CD14-positive monocyte (primary cell): ENCODE data around the gene HLA-F. TPM values are rescaled to one million over a fixed set of nuclear protein-coding genes. Genes with fewer than 3 reads are reported as not detected.

ENCODE experiments used
- DNase-seq, 3 donors: peaks; one replicate each; pipeline ENCODE4 v3.0.0-alpha.2; 2011 to 2022
- H2AFZ ChIP-seq: 2 replicates; pipeline ENCODE4 v1.6.0; 2012; ENCODE audit warnings: mild to moderate bottlenecking, low read depth, low read length, inconsistent platforms; ENCODE audit not compliant: insufficient read depth, poor library complexity, severe bottlenecking
- H3K27ac ChIP-seq, 2 donors: 1 replicate in 1 of 2; 2 replicates in 1 of 2; pipeline ENCODE4 v1.5.1; 2012 to 2013; ENCODE audit warnings: low read length in 2 of 2, control low read depth in 1 of 2, inconsistent platforms in 1 of 2, low read depth in 1 of 2, mild to moderate bottlenecking in 1 of 2
- H3K27me3 ChIP-seq, 2 donors: one replicate each; pipeline versions ENCODE4 v1.6.0 to v1.6.1; 2011 to 2013; ENCODE audit warnings: low read length in 2 of 2; ENCODE audit not compliant: control insufficient read depth in 2 of 2, insufficient read depth in 2 of 2
- H3K36me3 ChIP-seq, 2 donors: replicated peaks in 1 of 2; 1 replicate in 1 of 2; 2 replicates in 1 of 2; pipeline versions ENCODE4 v1.5.1 to v1.6.1; 2012 to 2013; ENCODE audit warnings: low read length in 2 of 2, control low read depth in 1 of 2, inconsistent platforms in 1 of 2, mild to moderate bottlenecking in 1 of 2; ENCODE audit not compliant: insufficient read depth in 2 of 2, control insufficient read depth in 1 of 2
- H3K4me1 ChIP-seq, 2 donors: 1 replicate in 1 of 2; 2 replicates in 1 of 2; pipeline versions ENCODE4 v1.5.1 to v1.6.1; 2012 to 2013; ENCODE audit warnings: low read length in 2 of 2, control low read depth in 1 of 2, inconsistent platforms in 1 of 2, mild to moderate bottlenecking in 1 of 2, moderate library complexity in 1 of 2; ENCODE audit not compliant: insufficient read depth in 2 of 2, control insufficient read depth in 1 of 2
- H3K4me2 ChIP-seq: replicated peaks from 2 replicates; pipeline ENCODE3; 2012; ENCODE audit warnings: low read length, moderate library complexity, mild to moderate bottlenecking; ENCODE audit not compliant: poor library complexity, severe bottlenecking; ENCODE audit errors: extremely low read depth
- H3K4me3 ChIP-seq, 3 experiments: fragments of 200-600 bp in 1 of 3; sonication (generic) in 1 of 3; replicated peaks in 1 of 3; 1 replicate in 2 of 3; 2 replicates in 1 of 3; pipeline ENCODE4 v1.5.1; 2011 to 2013; ENCODE audit warnings: low read length in 3 of 3, mild to moderate bottlenecking in 3 of 3, control low read depth in 2 of 3, low read depth in 2 of 3, inconsistent platforms in 1 of 3, moderate library complexity in 1 of 3
- H3K79me2 ChIP-seq: 2 replicates; pipeline ENCODE4 v1.6.0; 2012; ENCODE audit warnings: mild to moderate bottlenecking, control low read depth, inconsistent platforms, low read length, moderate library complexity; ENCODE audit not compliant: insufficient read depth
- H3K9ac ChIP-seq: 2 replicates; pipeline ENCODE4 v1.6.0; 2017; ENCODE audit warnings: low read length, mild to moderate bottlenecking; ENCODE audit not compliant: insufficient read depth, poor library complexity, severe bottlenecking
- H3K9me3 ChIP-seq, 2 donors: replicated peaks in 1 of 2; 1 replicate in 1 of 2; 2 replicates in 1 of 2; pipeline versions ENCODE4 v1.5.1 to v1.6.1; 2012 to 2013; ENCODE audit warnings: low read length in 2 of 2, control low read depth in 1 of 2; ENCODE audit not compliant: control insufficient read depth in 1 of 2, insufficient read depth in 1 of 2
- H4K20me1 ChIP-seq: 2 replicates; pipeline ENCODE4 v1.6.0; 2012; ENCODE audit warnings: mild to moderate bottlenecking, low read length, control low read depth, moderate library complexity; ENCODE audit not compliant: insufficient read depth
- H3K27ac Mint-ChIP-seq, 7 donors: one replicate each; pipeline ENCODE4 v1.8.0; 2020; ENCODE audit warnings: mild to moderate bottlenecking in 7 of 7, mixed read lengths in 7 of 7, moderate library complexity in 6 of 7, inconsistent platforms in 2 of 7
- H3K27me3 Mint-ChIP-seq, 3 donors: one replicate each; pipeline ENCODE4 v1.8.0; 2021 to 2022; ENCODE audit warnings: low read depth in 3 of 3, mild to moderate bottlenecking in 3 of 3, mixed read lengths in 3 of 3, moderate library complexity in 3 of 3, inconsistent platforms in 1 of 3
- H3K36me3 Mint-ChIP-seq, 2 donors: one replicate each; pipeline ENCODE4 v1.8.0; 2020; ENCODE audit warnings: mixed read lengths in 2 of 2, inconsistent platforms in 1 of 2, mild to moderate bottlenecking in 1 of 2
- H3K4me1 Mint-ChIP-seq: one replicate; pipeline ENCODE4 v1.8.0; 2020; ENCODE audit warnings: mild to moderate bottlenecking, mixed read lengths
- H3K4me3 Mint-ChIP-seq, 2 donors: one replicate each; pipeline ENCODE4 v1.8.0; 2020; ENCODE audit warnings: mild to moderate bottlenecking in 2 of 2, mixed read lengths in 2 of 2, moderate library complexity in 1 of 2
- H3K9me3 Mint-ChIP-seq, 7 donors: one replicate each; pipeline ENCODE4 v1.8.0; 2020 to 2022; ENCODE audit warnings: mixed read lengths in 7 of 7, mild to moderate bottlenecking in 6 of 7, moderate library complexity in 6 of 7, inconsistent platforms in 2 of 7
- CTCF ChIP-seq: fragments of 200-600 bp; IDR thresholded peaks from one replicate; pipeline ENCODE4 v1.8.0; 2022; ENCODE audit warnings: antibody characterized with exemption, mild to moderate bottlenecking
- WGBS: methylation state at CpG from one replicate; pipeline ENCODE4 v1.1.5; 2013; ENCODE audit warnings: missing lambda C conversion rate; ENCODE audit not compliant: insufficient coverage; 5-methylcytosine and 5-hydroxymethylcytosine counted together
- intact Hi-C, 2 donors: fragments of 100-400 bp; cut with micrococcal nuclease; formaldehyde crosslinking; loops; one replicate each; pipeline versions ENCODE4 v1.15.0 to v1.15.1; 2023
- polyA plus RNA-seq, 3 donors: library from polyadenylated mRNA; depleted of rRNA in 1 of 3; unstranded in 2 of 3; stranded (reverse) in 1 of 3; fragments of 300-500 nt in 2 of 3; fragments of >200 nt in 1 of 3; fragmentation: Illumina TruSeq in 2 of 3; gene quantifications; 1 replicate in 2 of 3; 2 replicates in 1 of 3; pipeline ENCODE4 v1.2.3, GENCODE V29; 2012 to 2021

Gene HLA-F
- polyA plus RNA-seq, 3 donors = 283 to 816 (median 394) TPM

- Mint-ChIP-seq H3K4me3 (peak overlapping the region; percentile 99 to 100), H3K4me1 (peaks cover 44% of the 10 kb centered on the region), H3K27ac (peak overlapping the region in 2 of 7 donors; percentile 54 to 82), H3K9me3 (peaks cover 0 to 4% (median 0%) of the 10 kb centered on the region in 7 donors), H3K36me3 (peaks cover 0 to 23% of the 10 kb centered on the region in 2 donors), H3K27me3 (peaks cover 4 to 19% (median 13%) of the 10 kb centered on the region in 3 donors)
- peak overlapping the region; percentile 91 for H3K4me2 ChIP-seq
- peaks cover 4% of the 10 kb centered on the region for H4K20me1 ChIP-seq
- H3K4me1 ChIP-seq = peaks cover 23 to 33% of the 10 kb centered on the region in 2 donors
- no peaks in the 10 kb centered on the region for H3K9me3 ChIP-seq
- peak overlapping the region in 2 of 3 experiments; percentile 62 to 89 for H3K4me3 ChIP-seq
- intact Hi-C loops = no loop called here
- no peak overlapping the region for H3K27ac ChIP-seq
- peaks cover 0 to 12% of the 10 kb centered on the region in 2 donors for H3K36me3 ChIP-seq
- 92% methylated on average over 6 of the region's 8 CpGs for WGBS
- TF ChIP-seq CTCF = no peak
- no peak for DNase-seq
- H2AFZ ChIP-seq = peak overlapping the region; percentile 95
- H3K27me3 ChIP-seq = peaks cover 0 to 8% of the 10 kb centered on the region in 2 donors
- H3K9ac ChIP-seq = no peak overlapping the region
- H3K79me2 ChIP-seq = peaks cover 9% of the 10 kb centered on the region
Observed at GRCh38 chr6:29747688-29748250, 24.5 kb downstream of the HLA-F start.

GRCh38 chr6:29748391-29749307 lies 25.4 kb downstream of the HLA-F start:
- H3K9me3 ChIP-seq = no peaks in the 10 kb centered on the region
- peak overlapping the region; percentile 95 for H2AFZ ChIP-seq
- peaks cover 9% of the 10 kb centered on the region for H3K79me2 ChIP-seq
- no peak for TF ChIP-seq CTCF
- under 1% methylated on average over 60 of the region's 63 CpGs for WGBS
- peaks cover 4% of the 10 kb centered on the region for H4K20me1 ChIP-seq
- peak overlapping the region; percentile 91 for H3K4me2 ChIP-seq
- Mint-ChIP-seq H3K9me3 (peaks cover 0 to 4% (median 0%) of the 10 kb centered on the region in 7 donors), H3K36me3 (peaks cover 0 to 21% of the 10 kb centered on the region in 2 donors), H3K4me1 (peaks cover 46% of the 10 kb centered on the region), H3K27me3 (peaks cover 4 to 19% (median 13%) of the 10 kb centered on the region in 3 donors), H3K4me3 (peak overlapping the region; percentile 99 to 100), H3K27ac (peak overlapping the region; percentile 12 to 92 (median 75))
- DNase-seq = peak; percentile 66 to 85 (median 78)
- peak overlapping the region in 1 of 2 donors; percentile 54 for H3K27ac ChIP-seq
- intact Hi-C loops = no loop called here
- peaks cover 0 to 12% of the 10 kb centered on the region in 2 donors for H3K36me3 ChIP-seq
- peak overlapping the region; percentile 49 to 89 (median 62) for H3K4me3 ChIP-seq
- H3K9ac ChIP-seq = peak overlapping the region; percentile 71
- H3K4me1 ChIP-seq = peaks cover 23 to 39% of the 10 kb centered on the region in 2 donors
- H3K27me3 ChIP-seq = peaks cover 0 to 8% of the 10 kb centered on the region in 2 donors
